Activated CD8-positive, alpha-beta memory T cell treated with anti-CD3 and anti-CD28 coated beads for 1 hour (primary cell): ENCODE results near the gene CCDC8.
"Not testable (repeated sequence)": the region's sequence is repeated elsewhere in the genome, so short reads cannot be mapped to it uniquely, and the experiment has no call there.

Source experiments
- DNase-seq, 2 donors: peaks; one replicate each; pipeline ENCODE4 v3.0.0-alpha.2; 2020; ENCODE audit warnings: low read depth in 1 of 2; ENCODE audit errors: extremely low read depth in 1 of 2

CCDC8 gene

DNA sequence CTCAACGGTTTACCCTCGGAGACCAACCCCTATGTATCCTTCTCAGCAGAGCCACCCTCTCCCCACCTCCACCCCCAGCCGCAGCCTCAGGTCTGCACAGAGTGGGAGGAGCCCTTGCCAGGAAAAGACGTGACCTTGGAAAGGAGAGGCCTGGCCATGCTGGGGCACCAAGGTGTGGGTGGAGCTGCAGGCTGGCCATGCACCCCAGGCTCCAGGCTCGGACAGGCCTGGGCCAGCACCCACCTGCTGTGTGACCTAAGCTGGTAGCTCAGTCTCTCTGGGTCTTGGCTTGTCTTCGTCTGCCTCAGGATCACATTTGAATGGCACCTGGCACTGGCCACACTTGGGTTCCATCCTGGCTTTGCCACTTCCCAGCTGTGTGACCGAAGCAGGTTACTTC, 29.5 kb downstream of the CCDC8 start:
- DNase-seq, result no peak

DNA sequence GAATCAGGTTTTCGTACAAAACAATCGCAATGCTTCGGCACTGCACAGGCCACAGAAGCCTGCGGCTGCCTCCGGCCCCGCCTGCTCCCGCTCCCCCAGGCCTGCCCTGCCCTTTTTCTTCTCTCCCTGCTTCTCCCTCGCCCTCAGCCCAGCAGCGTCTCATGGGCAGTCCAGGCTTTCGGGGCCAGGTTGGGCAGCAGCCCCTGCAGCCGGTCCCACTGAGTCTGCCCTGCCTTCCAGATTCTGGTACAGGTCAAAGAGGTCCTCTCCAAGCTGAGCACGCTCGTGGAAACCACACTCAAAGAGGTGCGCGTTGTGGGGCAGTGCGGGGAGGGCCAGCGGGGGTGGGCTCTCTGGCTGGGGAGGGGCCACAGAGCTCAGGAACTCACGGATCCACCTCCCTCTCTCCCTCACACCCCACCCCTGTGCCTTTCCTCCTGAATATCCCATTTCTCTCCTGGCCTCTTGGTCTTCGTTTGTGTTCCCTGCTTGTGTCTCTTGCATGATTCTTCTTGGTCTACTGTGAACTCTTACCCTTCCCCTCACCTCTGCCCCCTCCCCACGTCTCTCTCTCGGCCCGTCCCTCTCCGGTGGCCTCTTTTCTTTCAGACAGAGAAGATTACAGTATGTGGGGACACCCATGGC, 30.1 kb downstream of the CCDC8 start:
- DNase-seq, result no peak

DNA sequence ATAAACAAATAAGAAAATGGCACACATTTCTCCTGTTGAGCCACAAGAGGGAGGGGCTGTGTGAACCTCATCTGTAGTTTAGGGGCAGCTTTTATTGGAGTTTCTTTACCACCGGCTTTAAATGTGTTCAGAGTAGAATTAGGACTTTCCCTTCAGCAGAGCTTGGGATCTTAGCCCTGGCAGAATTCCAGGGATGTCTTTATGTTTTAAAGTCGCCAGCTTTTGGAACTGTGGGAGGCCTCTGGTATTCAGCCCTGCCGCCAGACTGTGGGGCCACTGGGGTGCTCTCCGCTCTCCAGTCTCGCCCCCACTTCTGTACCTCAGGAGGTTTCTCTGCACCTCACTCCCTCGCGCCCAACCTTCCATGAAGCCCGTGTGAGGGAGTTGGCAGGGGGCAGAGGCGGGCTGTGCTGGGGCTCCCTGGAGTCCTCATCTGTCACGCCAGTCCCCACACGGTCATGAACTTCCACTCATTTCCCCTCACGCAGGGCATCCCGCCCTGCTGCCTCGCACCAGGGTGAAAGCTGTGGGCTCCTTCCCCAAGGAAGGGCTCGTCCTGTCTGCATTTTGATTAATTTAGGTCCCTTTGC, 31.5 kb downstream of the CCDC8 start:
- no peak for DNase-seq

DNA sequence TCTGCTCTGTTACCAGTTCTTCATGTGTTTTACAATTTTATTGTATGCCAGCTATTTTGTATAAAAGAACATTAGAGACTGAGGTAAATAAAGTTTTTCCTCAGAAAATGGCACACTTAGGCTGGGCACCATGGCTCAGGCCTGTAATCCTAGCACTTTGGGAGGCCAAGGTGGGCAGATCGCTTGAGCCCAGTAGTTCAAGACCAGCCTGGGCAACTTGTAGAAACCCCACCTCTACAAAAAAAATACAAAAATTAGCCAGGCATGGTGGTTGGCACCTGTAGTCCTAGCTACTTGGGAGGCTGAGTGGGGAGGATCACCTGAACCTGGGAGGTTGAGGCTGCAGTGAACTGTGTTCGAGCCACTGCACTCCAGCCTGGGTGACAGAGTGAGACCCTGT, 32.0 kb downstream of the CCDC8 start:
- DNase-seq, result no peak

DNA sequence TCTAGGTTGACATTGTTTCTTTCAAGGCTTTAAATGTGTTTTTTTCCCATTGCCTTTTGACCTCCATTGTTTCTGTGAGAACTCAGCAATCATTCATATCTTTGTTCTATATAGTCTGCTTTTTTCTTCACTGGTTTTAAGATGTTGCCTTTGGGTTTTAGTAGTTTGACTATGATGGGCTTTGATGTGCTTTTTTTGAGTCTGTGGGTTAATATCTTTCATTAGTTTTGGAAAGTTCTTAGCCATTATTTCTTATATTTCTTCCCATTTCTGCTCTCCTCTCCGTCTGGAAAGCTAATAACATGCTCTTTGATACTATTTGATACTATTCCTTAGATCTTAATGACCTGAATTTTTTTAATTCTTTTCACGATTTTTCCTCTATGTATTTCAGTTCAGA, 32.7 kb downstream of the CCDC8 start:
- no peak for DNase-seq

DNA sequence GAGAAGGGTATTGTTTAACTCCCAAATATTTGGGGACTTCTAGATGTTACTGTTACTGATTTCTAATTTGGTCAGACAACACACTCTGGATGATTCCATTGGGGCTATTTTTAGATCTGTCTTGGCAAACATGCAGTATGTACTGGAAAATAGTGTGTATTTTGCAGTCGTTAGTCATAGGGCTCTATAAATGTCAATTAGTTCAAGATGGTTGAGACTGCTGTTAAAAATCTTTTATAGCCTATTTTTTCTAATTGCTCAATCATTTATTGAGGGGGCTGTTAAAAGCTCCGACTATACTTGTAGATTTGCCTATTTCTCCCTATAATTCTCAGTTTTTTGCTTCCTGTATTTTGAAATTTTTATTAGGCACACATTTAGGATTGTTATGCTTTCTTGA, 35.1 kb downstream of the CCDC8 start:
- no peak for DNase-seq

DNA sequence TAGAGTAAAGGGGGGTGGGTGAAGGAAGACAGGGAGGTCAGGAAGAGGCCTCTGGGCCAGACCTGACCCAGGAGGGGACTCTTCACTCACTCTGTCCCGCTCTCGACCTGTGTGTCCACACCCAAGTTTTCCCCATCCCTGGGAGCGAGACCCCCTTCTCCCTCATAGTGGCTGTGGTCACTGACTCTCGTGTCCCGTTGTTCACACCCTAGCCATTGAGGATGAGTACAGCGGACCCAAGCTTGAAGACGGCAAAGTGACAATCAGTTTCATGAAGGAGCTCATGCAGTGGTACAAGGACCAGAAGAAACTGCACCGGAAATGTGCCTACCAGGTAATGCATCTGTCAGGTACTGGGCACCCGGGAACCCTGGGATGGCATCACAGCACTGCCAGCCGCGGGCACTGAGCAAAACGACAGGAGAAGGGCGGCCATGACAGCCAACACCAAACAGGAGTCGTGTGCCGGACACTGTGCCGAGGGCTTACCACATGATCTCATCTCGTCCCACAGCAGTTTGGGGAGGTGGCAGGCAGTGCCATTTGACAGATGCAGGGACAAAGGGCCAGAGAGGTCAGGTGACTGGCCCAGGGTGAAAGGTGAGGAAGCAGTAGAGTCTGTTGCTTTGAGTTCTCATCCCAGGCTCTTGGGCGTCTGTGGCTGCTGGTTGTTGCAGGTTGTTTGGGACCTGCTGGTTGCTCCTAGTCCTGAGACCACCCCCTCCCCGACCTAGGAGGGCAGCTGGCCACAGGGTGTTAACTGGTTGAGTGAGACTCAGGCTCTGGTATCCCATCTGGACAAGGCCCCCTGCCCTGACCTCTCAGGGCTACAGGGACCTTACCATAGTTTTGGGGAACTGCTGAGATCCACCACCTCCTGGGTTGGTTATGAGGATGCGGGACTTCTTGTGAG, 36.9 kb downstream of the CCDC8 start:
- no peak for DNase-seq

DNA sequence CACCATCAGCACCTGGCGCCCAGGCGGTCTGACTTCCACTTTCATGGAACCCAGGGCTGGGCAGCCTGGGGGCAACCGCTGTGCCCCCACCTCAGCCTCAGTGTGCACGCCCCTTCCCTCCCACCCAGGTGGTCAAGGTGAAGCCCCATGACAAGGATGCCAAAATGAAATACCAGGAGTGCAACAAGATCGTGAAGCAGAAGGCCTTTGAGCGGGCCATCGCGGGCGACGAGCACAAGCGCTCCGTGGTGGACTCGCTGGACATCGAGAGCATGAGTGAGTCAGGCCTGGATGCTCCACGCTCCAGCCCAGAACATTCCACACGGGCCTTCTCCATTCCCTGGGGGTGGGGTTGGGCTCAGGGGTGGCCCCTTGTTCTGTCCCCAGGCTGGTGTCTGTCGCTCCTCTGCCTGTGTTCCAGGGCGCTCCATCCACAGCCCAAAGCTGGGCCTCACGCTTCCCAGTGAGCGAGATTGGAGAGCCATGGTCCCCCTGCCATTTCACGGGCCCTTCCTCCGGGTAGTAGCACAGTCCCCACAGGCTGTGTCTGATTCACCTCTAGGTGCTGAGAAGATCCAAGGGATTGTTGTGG, 37.8 kb downstream of the CCDC8 start:
- not testable (repeated sequence) for DNase-seq

DNA sequence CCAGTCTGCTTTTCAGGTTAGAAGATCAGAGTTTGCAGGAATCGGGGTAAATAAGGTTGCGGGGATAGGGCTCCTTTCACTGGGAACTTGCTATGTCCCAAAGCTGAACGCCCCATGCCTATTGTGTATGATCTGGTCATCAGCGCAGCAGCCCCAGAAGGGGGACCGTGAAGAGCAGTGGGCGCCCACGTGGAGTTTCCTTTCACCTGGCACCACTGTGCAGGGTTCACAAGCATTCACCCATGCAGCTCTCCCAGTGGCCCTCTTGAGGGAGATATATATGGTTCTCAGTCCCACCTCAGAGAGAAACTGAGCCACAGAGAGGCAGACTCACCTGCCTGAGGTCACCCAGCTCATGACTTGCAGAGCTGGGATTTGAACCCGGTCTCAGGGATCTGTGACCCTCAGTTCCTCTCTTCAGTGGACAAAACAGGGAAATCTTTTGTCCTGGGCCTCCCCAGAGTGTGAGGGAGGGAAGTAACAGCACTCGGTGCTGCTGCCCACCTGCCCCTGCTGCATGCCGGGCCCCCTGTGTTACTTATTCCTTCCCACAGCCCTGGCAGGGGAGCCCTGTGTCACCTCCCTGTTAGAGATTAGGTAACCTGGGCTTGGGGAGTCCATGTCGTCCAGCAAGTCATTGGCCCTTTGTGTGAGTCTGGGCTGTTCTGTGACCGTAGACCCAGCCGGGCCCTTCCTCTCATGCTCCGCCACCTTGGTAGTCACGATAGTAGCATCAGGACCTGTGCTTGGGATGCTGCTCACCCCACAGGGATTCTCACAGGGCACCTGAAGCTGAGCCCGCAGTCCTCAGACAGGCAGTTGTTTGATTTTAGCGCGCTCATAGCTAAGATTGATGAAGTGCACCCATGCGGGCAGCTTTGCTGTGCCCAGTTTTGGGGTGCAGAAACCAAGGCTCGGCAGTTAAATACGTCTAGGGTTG, 38.6 kb downstream of the CCDC8 start:
- DNase-seq, result no peak

DNA sequence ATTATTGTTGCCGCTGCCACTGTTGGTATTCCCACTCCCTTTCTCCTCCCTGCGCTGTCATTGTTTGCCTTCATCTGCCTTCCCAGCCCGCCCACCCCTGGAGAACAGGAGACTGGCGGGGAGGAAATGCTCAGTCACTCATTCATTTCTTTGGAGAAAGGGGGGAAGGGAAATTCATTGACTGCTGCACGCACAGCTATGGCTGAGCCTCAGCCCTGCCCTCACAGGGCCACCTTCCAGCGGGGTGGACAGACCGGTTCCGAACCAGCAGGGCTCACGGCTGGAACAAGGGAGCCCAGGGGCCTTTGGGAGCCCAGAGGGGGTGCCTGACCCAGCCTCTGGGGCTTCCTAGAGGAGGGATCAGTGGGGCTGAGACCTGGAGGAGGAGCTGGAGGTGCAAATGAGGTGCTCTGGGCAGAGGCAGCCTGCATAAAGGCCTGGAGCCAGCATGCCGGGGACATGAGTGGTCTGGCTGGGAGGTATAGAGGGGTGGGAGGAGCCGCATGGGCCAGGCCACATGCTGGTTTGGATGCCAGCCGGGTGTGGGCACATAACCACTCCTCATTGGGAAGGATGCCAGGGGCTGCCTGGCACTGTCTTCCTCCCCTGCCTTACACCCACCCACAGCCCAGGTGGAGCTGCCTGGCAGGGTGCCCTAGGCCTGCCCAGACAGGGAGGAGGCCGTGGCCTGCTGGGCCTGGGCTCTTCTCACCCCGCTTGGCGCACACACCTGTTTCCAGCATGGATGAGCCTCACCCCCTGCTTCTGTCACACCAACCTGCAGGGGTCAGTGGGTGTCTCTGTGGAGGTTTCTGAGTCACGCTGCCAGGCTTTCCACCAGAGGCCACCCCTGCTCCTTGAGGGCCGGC, 39.6 kb downstream of the CCDC8 start:
- DNase-seq, result no peak

DNA sequence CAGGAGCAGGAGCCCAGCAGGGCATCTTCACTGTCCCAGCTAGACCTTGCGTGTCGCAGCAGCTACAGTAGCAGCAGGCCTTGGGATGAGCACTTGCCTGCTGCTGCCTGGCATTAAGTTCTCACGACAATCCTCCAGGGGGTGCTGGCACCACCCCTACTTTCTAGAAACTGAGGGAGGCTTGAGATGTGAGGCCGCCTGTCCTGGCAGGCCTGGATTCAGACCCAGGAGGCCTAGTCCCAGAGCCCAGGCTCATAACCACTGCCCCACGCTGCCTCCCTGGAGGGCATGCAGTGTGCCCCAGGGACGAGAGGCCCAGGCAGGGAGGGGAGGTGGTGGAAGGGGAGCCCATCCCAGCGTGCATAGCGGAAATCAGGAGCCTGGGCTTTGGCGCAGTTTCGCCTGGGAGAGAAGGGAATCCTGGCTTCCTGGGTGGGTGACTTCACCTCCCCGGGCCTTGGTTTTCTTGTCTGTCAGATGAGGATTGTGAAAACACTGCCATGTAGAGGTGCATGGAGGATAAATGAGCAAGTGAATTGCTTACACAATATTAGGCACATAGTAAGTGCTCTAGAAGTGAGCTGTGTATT, 40.4 kb downstream of the CCDC8 start:
- no peak for DNase-seq

DNA sequence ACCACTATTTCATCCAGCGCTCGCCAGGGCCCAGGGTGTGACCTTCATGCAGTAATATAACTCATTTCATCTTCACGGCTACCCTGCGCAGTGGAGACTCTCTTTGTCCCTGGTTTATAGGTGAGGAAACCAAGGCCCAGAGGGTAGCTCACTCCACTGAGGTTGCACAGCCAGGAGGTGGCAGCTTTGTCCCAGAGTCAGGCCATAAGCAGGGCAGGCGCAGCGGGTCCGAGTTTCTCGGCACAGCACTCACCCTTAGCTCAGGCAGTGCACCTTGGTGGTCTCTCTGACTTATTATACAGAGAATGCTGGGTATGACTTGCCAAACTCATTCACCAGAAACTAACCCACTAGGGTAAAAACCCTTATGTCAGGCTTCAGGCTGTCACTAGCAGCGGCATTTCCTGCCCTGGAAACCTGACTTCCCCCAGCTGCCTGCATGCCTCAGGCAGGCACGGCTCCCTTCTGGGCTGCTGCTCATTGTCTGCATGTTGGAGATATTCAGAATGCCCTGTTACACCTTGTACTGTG, 41.9 kb downstream of the CCDC8 start:
- DNase-seq, result no peak

DNA sequence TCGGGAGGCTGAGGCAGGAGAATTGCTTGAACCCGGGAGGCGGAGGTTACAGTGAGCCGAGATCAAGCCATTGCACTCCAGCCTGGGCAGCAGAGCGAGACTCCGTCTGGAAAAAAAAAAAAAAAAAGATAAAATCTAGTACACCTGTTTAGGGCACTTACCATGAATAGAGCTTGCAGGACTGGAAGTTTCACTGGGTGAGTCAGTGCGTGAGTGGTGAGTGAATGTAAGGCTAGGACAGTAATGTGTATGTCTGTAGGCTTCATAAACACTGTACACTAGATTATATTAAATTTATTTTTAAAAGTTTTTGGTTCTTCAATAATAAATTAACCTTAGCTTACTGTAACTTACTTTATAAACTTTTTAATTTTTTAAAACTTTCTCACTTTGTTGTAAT, 43.5 kb downstream of the CCDC8 start:
- DNase-seq, result no peak

DNA sequence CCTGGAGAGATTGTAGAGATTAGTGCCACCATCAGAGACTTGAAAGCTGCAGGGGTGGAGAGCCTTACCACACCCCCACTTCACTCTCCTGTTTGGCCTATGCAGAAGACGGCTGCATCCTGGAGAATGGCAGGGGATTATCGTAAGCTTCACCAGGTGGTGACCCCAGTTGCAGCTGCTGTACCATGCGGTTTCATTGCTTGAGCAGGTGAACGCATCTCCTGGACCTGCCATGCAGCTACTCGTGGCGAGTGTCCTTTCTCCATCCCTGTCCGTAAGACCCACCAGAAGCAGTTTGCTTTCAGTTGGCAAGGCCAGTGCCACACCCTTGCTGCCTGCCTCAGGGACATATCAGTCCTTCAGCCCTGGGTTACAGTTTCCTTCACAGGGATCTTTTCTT, 45.2 kb downstream of the CCDC8 start:
- DNase-seq, result no peak

DNA sequence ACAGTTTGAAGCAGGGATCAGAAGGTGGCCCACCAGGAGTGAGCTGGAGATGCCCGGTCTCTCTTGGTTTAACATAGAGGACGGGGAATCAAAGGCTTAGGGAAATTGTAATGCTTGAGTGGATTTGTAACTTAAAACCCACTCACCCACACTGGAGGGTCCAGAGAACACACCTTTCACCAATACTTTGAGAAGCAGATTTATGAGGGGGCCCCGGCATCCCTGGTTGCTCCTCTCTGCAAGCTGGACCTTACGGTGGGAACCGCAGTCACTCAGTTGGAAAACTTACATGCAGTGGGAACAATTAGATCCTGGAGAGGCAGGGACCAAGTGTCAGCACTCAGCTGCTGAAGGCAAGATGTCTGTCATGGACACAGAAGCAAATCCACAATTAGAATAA, 45.9 kb downstream of the CCDC8 start:
- no peak for DNase-seq

DNA sequence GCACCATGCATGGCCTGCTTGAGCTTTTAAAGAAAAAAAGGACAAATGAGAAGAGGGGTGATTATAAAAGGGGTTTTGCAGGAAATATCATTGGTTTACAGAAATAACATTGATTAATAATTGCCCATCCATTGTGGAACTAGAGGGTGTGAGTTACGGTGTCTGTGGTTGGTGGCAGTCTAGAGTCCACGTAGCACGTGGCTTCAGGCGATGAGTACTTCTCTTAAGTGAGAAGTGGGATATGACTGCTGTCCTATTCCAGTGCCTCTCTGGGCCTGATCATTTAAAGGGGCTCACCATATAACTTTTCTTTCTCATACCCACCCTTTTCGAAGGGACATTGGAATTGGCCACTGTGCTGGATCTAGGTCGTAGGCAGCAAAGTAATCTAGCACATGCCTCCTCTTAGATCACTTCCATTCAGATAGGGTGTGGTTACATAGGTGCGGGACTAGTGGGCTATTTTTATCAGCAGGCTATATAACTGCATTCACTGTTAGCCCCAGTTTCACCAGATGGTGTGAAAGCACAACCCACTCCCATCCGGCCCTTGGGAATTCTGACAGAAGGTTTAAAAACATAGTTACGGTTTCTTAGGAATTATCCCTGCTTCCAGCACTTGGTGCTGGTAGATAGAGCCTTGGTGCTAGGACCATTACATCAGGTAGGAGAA, 46.6 kb downstream of the CCDC8 start:
- no peak for DNase-seq

DNA sequence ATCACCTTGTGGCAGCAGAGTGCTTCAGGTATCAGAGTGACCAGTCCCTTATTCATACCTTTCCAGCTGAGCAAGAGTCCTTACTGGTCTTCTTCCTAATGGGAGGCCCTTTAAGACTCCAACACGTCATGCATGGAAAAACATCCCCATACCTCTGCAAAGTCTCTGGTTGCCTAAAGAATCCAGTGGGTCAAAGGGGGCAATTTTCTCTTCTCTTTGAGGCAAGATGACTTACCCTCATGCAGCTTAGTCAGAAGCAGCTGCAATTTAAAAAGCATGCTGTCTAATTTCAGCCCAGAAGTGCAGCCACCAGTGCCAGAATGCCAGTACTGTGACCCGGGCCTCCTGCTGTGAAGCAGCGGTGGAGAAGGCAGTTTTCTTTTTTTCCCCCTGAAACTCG, 47.8 kb downstream of the CCDC8 start:
- no peak for DNase-seq

DNA sequence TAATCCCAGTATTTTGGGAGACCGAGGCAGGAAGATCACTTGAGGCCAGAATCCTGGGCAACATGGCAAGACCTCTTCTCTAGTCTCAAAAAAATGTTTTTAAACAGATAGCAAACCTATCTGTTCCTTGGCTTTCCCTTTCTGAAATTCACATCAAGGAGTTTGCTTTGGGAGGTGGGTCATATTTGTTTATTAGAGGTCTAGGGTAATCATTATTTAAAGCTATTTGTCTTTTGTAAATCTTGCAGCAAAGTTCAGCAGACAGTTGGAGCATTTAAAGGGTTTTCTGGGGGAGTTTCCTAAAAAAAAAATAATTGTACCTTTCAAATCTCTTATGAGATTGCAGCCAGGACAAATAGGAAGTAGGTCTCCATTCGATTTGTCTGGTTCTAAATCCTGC, 49.0 kb downstream of the CCDC8 start:
- no peak for DNase-seq
